ENCODE results near the gene TMEM163.

The TMEM163 gene

GRCh38 chr2:134426721-134427120 is 292.1 kb downstream of the TMEM163 start:
- TF ChIP-seq CTCF (IDR thresholded peaks at IDR 0.05; ENCODE audit: control insufficient read depth, extremely low read depth, insufficient read depth) = no peak
- DNase-seq (ENCODE audit: low read depth) = no peak

GRCh38 chr2:134425724-134426496 is 292.9 kb downstream of the TMEM163 start:
- DNase-seq (ENCODE audit: low read depth) = no peak
- TF ChIP-seq CTCF (IDR thresholded peaks at IDR 0.05; ENCODE audit: control insufficient read depth, extremely low read depth, insufficient read depth) = no peak
- no peak overlapping the region for H3K4me3 ChIP-seq (ENCODE audit: low read depth, low read length)

More at GRCh38 chr2:134426721-134427120, 292.1 kb downstream of the TMEM163 start:
- H3K4me3 ChIP-seq (ENCODE audit: low read depth, low read length) = no peak overlapping the region

- DNase-seq (ENCODE audit: low read depth) = no peak
- no peak overlapping the region for H3K4me3 ChIP-seq (ENCODE audit: low read depth, low read length)
- no peak for TF ChIP-seq CTCF (IDR thresholded peaks at IDR 0.05; ENCODE audit: control insufficient read depth, extremely low read depth, insufficient read depth)
Observed at GRCh38 chr2:134421556-134422328, 297.1 kb downstream of the TMEM163 start.

GRCh38 chr2:134420920-134421319 is 297.9 kb downstream of the TMEM163 start:
- H3K4me3 ChIP-seq (ENCODE audit: low read depth, low read length) = no peak overlapping the region
- DNase-seq (ENCODE audit: low read depth) = no peak
- no peak for TF ChIP-seq CTCF (IDR thresholded peaks at IDR 0.05; ENCODE audit: control insufficient read depth, extremely low read depth, insufficient read depth)

DNA sequence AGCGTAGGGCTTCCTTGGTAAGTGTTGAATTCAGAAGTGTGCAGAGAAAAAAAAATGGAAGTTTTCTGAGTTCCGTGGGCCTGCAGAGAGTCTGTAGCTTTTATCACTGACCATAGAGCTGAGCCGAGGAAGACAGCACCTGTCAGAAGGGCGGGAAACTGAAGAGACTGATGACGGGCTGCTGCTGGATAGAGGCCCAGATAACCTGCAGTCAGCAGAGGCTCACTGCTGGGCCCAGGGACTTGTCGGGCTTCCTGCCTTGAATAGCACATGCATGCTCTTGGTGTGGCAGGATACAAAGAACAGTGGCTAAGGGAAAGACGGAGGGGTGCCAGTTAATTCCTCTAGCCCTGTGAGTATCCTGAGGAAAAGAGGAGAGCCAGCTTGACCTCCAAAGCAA is 298.5 kb downstream of the TMEM163 start:
- no peak for DNase-seq (ENCODE audit: low read depth)
- TF ChIP-seq CTCF (IDR thresholded peaks at IDR 0.05; ENCODE audit: control insufficient read depth, extremely low read depth, insufficient read depth) = no peak

DNA sequence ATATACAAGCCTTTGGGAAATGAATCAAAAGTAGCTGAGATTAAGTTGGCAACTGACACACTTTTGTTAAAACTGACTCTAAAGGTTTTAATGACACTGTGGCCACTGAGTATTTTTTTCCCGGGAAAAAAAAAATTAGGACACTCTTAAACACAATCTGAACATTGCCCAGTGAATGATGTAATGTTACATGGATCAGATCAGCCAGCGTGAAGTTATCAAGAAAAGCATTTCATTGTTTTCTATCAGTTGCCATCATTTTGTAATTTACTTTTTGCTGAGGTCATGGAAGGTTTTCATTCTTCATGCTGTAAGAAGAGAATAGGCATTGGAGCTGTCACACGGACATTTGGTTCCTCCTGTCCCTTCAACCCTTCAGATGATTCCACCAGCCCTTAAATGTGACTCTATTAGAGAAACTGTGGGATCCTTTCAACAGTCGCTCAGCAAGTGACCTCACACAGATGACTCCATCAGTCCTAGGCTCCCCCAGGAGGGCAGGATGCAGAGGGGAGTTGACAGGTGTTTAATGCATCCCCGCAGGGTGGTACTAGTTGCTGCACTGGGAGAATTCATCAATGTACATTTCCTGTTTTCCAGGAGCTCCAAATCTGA is 300.7 kb downstream of the TMEM163 start:
- no peak overlapping the region for H3K4me3 ChIP-seq (ENCODE audit: low read depth, low read length)
- DNase-seq (ENCODE audit: low read depth) = no peak
- no peak for TF ChIP-seq CTCF (IDR thresholded peaks at IDR 0.05; ENCODE audit: control insufficient read depth, extremely low read depth, insufficient read depth)

More for the DNA sequence above, 298.5 kb downstream of the TMEM163 start:
- no peak overlapping the region for H3K4me3 ChIP-seq (ENCODE audit: low read depth, low read length)

Data from LNCaP clone FGC (cell line).